ENCODE results near the gene PKD1. TPM values are rescaled to one million over a fixed set of nuclear protein-coding genes. Genes with fewer than 3 reads are reported as not detected.
"Not testable (repeated sequence)": the region's sequence is repeated elsewhere in the genome, so short reads cannot be mapped to it uniquely, and the experiment has no call there.

Gene PKD1
- total and polyA plus RNA-seq, 8 donors = 29.8 to 127 (median 44.2) TPM

DNA sequence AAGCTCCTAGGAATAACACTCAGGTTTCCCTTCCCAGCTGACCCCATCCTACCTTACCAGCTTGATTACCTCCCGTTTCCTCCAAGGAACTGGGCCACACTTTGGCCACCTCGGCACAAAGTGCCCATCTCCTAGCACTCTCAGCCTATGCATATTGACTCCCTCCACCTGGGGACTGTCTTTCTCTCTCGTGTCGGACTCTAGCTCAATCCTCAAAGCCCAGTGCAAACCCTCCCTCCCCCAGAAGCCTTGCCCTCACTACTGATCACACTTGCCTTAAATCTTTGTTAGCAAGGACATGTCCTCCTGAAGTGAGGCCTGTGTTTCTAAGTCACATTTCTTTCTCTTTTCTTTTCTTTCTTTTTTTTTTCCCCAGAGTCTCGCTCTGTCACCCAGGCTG lies 10.1 kb upstream of the PKD1 start:
- no peak overlapping the region for H3K4me3 ChIP-seq
- H3K27me3 ChIP-seq = no peaks in the 10 kb centered on the region
- intact Hi-C loops (cut with DNase I) = no loop called here
- no peaks in the 10 kb centered on the region for H3K36me3 ChIP-seq
- H3K4me1 ChIP-seq = peaks cover 3 to 6% (median 5%) of the 10 kb centered on the region in 3 donors
- no peaks in the 10 kb centered on the region for H3K9me3 ChIP-seq
- ATAC-seq (no peak), DNase-seq (no peak), FAIRE-seq (no peak)
- TF ChIP-seq, protein P1, sequence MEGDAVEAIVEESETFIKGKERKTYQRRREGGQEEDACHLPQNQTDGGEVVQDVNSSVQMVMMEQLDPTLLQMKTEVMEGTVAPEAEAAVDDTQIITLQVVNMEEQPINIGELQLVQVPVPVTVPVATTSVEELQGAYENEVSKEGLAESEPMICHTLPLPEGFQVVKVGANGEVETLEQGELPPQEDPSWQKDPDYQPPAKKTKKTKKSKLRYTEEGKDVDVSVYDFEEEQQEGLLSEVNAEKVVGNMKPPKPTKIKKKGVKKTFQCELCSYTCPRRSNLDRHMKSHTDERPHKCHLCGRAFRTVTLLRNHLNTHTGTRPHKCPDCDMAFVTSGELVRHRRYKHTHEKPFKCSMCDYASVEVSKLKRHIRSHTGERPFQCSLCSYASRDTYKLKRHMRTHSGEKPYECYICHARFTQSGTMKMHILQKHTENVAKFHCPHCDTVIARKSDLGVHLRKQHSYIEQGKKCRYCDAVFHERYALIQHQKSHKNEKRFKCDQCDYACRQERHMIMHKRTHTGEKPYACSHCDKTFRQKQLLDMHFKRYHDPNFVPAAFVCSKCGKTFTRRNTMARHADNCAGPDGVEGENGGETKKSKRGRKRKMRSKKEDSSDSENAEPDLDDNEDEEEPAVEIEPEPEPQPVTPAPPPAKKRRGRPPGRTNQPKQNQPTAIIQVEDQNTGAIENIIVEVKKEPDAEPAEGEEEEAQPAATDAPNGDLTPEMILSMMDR (IDR thresholded peaks at IDR 0.05) = no peak
- WGBS, 2 donors = 84 to 88% methylated on average over 5 of the region's 5 CpGs
- H3K27ac ChIP-seq = no peak overlapping the region

DNA sequence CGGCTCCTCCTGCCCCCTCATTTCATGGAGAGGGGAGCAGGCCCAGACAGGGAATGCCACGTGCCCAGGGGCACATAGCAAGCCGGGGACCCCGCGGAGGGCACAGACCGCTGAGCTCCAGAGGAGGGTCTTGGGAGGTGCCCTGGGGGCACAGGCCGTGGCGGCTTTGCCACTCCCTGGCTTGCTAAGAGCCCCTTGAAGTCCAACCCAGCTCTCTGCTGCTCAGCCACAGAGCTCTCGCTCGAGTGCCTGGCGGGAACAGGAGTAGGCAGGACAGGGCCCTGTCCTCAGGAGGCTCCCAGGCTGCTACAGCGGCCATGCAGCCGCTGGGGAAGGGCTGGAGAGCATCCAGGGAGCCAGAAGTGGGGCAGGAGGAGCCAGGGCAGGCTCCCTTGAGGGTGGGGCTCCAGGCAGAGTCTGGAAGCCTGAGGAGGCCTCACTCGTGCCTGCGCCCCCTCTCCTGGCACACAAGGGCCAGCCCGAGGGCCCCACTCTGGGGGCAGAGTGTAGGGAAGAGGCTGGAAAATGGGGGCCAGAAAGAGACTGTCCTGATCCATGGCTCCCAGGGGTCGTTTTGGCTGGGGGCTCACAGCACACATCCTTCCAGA lies 8.3 kb upstream of the PKD1 start:
- peak in 2 of 6 donors; percentile 52 to 80 for DNase-seq
- WGBS, 2 donors = 81 to 85% methylated on average over 14 to 17 of the region's 17 CpGs
- Histone ChIP-seq H3K36me3 (no peaks in the 10 kb centered on the region), H3K27ac (no peak overlapping the region), H3K4me1 (peaks cover 0 to 6% (median 5%) of the 10 kb centered on the region in 3 donors), H3K27me3 (no peaks in the 10 kb centered on the region), H3K4me3 (no peak overlapping the region), H3K9me3 (no peaks in the 10 kb centered on the region)
- TF ChIP-seq, protein P1 (IDR thresholded peaks at IDR 0.05) = no peak
- no peak for ATAC-seq
- intact Hi-C loops (cut with DNase I) = loop anchor here in 2 of 3 donors (5.0 kb wide), 2 partner anchors 117 to 122 kb away; partner anchors contain the start of gene NHERF2 (in 1 of the 2)
- FAIRE-seq = no peak

DNA sequence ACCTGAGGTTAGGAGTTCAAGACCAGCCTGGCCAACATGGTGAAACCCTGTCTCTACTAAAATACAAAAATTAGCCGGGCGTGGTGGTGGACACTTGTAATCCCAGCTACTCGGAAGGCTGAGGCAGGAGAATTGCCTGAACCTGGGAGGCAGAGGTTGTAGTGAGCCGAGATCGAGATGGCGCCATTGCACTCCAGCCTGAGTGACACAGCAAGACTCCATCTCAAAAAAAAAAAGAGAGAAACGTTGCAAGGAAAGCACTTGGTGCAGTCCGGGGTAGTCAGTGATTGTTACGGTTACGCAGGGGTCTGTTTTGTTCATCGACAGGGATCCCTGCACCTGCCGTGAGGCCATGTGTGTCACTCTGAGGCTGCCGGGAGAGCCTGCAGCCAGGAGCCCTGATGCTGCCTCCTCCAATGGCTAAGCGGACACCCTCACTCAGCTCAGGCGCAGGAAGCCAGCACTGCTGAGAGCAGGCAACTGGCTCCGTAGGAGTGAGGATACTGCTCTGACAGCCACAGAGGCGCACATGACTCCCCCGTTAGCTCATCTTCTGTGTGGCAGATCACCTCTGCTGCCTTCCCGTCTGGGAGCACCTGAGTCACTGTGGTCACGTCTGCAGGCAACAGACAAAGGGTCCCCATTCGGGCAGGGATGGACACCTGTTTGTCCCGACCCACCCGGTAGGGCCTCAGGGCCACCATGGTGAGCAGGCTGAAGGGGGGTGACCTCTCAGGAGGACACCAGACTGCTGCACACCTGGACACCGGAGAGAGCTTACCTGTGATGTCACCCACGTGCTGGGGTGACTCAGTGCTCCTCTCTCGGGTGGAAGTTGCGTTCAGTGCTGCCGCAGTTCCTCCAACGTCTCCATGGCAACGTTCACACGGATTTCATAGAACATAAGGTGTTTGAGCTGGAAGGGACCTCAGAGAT lies 7.5 kb upstream of the PKD1 start:
- DNase-seq = peak in 2 of 6 donors; percentile 18 to 53

DNA sequence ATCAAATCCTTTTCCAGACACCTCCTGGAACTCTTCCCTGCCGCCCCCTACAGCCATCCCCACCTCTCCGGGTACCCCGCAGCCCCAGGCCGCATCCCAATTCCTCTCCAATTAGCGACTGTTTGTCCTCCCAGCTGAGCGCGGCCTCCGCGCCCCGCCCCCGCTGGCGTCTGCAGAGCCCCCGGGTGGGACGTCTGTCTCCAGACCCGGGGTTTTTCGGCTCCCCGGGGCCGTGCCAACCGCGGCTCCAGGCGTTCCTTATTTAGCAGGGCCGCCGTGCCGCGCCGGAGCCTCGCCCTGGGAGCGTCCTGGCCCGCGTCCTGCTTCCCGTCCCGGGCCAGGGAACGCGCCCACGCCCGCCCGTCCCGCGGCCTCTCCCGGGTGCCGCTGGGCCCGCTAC lies 627 bp downstream of the PKD1 start:
- FAIRE-seq; H3K4me1 ChIP-seq; ATAC-seq; H3K9me3 ChIP-seq; H3K27me3 ChIP-seq; H3K36me3 ChIP-seq; intact Hi-C loops (cut with DNase I): not testable (repeated sequence)
- 0 to 1% methylated on average over 23 to 32 of the region's 42 CpGs for WGBS, 2 donors
- peak overlapping the region; percentile 18 to 50 (median 34) for H3K4me3 ChIP-seq
- H3K27ac ChIP-seq = peak overlapping the region in 1 of 4 donors; percentile 44
- DNase-seq = peak in 3 of 6 donors; percentile 52 to 69 (median 59)

More for the DNA sequence above, 7.5 kb upstream of the PKD1 start:
- H3K4me1 ChIP-seq = peaks cover 0 to 6% (median 5%) of the 10 kb centered on the region in 3 donors
- H3K4me3 ChIP-seq = no peak overlapping the region
- H3K36me3 ChIP-seq = no peaks in the 10 kb centered on the region
- H3K27me3 ChIP-seq = no peaks in the 10 kb centered on the region
- H3K27ac ChIP-seq = no peak overlapping the region
- intact Hi-C loops (cut with DNase I) = loop anchor here in 2 of 3 donors (5.0 kb wide), 2 partner anchors 116 to 121 kb away; partner anchors contain the start of gene NHERF2 (in 1 of the 2)
- FAIRE-seq (no peak), ATAC-seq (peak in 1 of 4 donors; percentile 12)
- 73 to 75% methylated on average over 31 of the region's 31 CpGs for WGBS, 2 donors
- no peaks in the 10 kb centered on the region for H3K9me3 ChIP-seq
- TF ChIP-seq, protein P1 (IDR thresholded peaks at IDR 0.05) = no peak

DNA sequence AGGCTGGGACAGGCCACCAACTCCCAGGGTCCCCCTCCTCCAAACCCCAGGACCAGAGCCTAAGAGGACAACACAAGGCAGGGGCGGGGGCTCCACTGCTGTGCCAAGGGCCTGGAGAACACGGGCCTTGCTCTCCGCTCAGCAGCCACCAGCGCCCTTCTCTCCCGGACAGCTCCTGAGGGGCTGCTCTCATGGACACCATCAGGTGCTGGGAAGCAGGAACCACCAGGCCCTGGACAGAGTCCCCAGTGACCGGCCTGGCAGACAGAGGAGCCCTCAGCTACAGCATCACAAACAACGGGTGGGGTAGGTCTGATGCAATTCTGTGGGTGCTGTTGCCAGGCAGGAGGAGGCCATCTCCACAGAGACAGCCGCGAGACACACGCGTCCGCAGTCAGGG lies 1.9 kb downstream of the PKD1 start:
- H3K36me3 ChIP-seq; H3K9me3 ChIP-seq; H3K27ac ChIP-seq; DNase-seq; H3K4me3 ChIP-seq; FAIRE-seq; intact Hi-C loops (cut with DNase I); H3K4me1 ChIP-seq; H3K27me3 ChIP-seq; ATAC-seq: not testable (repeated sequence)
- WGBS, 2 donors = 52 to 59% methylated on average over 3 to 7 of the region's 12 CpGs

DNA sequence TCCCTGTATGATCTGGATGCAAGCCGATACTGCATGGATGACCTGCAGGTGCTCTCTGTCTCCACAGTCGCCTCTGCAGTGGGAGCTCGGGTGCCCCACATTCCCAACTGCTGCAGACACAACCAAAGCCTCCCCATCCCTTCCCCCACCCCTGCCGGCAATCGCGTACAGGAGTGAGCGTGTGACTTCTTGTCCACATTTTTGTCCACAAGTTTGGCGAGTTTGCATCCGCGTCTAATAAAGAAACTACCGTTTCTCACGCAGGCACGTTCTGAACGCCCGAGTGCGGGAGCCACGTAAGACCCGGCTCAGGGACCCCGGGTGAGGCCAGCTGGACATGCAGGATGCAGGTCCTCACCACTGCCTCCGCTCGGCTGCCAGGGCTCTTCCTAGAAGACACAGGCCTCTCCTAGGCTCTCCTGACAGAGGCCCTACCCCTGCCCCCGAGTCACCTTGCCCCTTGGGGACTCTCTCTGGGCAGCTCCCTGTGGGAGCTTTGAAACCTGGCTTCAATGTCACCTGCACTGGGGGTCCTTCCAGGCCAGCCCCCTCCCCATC lies 5.7 kb downstream of the PKD1 start:
- DNase-seq = peak in 1 of 6 donors; percentile 31
- not testable (repeated sequence) for H3K9me3 ChIP-seq, H3K4me3 ChIP-seq

DNA sequence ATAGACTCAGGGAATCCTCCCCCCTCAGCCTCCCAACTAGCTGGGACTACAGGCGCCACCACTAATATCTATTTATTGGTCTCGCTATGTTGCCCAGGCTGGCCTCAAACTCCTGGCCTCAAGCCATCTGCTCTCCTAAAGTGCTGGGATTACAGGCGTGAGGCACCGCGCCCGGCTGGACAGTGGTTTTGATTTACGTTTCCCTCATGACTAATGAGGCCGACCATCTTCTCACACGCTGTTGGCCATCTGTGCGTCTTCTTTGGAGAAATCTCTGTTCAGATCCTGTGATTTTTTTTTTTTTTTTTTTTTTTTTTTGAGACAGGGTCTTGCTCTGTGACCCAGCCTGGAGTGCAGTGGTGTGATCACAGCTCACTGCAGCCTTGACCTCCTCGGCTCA lies 6.4 kb downstream of the PKD1 start:
- intact Hi-C loops (cut with DNase I); H3K4me1 ChIP-seq; FAIRE-seq; ATAC-seq; H3K9me3 ChIP-seq; H3K4me3 ChIP-seq; H3K27ac ChIP-seq; H3K36me3 ChIP-seq; DNase-seq; H3K27me3 ChIP-seq: not testable (repeated sequence)
- WGBS, 2 donors = 82 to 85% methylated on average over 9 of the region's 11 CpGs

More for the DNA sequence above, 5.7 kb downstream of the PKD1 start:
- intact Hi-C loops (cut with DNase I); H3K27ac ChIP-seq; FAIRE-seq; H3K4me1 ChIP-seq; H3K36me3 ChIP-seq; H3K27me3 ChIP-seq; ATAC-seq: not testable (repeated sequence)
- WGBS, 2 donors = 82 to 85% methylated on average over 22 of the region's 22 CpGs

DNA sequence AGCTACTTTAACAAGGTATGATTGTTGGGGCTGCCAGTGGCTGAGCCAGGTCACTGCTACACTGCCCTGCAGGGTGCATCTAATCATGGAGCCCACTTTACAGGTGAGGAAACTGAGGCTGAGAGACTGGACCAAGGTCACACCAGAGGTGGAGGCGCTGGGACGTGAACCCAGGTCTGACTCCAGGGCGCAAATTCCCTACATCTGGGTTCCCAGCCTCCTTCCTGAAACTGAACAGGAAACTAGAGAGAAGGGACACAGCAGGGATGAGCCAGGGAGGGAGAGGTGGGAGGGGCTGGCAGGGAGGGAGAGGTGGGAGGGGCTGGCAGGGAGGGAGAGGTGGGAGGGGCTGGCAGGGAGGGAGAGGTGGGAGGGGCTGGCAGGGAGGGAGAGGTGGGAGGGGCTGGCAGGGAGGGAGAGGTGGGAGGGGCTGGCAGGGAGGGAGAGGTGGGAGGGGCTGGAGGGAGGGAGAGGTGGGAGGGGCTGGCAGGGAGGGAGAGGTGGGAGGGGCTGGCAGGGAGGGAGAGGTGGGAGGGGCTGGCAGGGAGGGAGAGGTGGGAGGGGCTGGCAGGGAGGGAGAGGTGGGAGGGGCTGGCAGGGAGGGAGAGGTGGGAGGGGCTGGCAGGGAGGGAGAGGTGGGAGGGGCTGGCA lies 7.9 kb downstream of the PKD1 start:
- ATAC-seq (peak; percentile 30 to 57 (median 48)), DNase-seq (peak in 5 of 6 donors; percentile 57 to 73 (median 66))
- H3K4me1 ChIP-seq; H3K27ac ChIP-seq; FAIRE-seq; H3K27me3 ChIP-seq; H3K4me3 ChIP-seq; H3K9me3 ChIP-seq; H3K36me3 ChIP-seq; intact Hi-C loops (cut with DNase I): not testable (repeated sequence)
- 49 to 69% methylated on average over 3 of the region's 3 CpGs for WGBS, 2 donors
